Brain microvascular endothelial cell (primary cell): ENCODE measurements around the gene DCC.

ENCODE experiments used
- DNase-seq: peaks from one replicate; pipeline ENCODE4 v3.0.0-alpha.2; 2020
- H3K27ac ChIP-seq: fragments of 250-450 bp; sonication (Bioruptor Pico); 2 replicates; pipeline ENCODE4 v1.5.1; 2020; ENCODE audit warnings: mild to moderate bottlenecking, moderate library complexity
- H3K27me3 ChIP-seq: fragments of 250-450 bp; sonication (Bioruptor Pico); replicated peaks from 2 replicates; pipeline ENCODE4 v1.5.1; 2020; ENCODE audit warnings: mild to moderate bottlenecking
- H3K36me3 ChIP-seq: fragments of 250-450 bp; sonication (Bioruptor Pico); replicated peaks from 2 replicates; pipeline ENCODE4 v1.5.1; 2020; ENCODE audit warnings: mild to moderate bottlenecking
- H3K4me3 ChIP-seq: 2 replicates; pipeline ENCODE4 v1.5.1; 2011; ENCODE audit warnings: low read depth, mild to moderate bottlenecking, control low read depth, low read length, moderate library complexity
- in situ Hi-C: cut with HindIII; loops from 2 replicates; pipeline ENCODE4 v1.10.0; 2017; ENCODE audit warnings: low sequenced_read_pairs, low pct_ligation_motif_present
- TF ChIP-seq, protein P1 (sequence below): IDR thresholded peaks from 2 replicates; pipeline ENCODE4 v1.5.1; 2011; ENCODE audit warnings: low read depth, mild to moderate bottlenecking, moderate library complexity, low read length, control low read depth, inconsistent platforms; ENCODE audit errors: missing control alignments

DCC gene

DNA sequence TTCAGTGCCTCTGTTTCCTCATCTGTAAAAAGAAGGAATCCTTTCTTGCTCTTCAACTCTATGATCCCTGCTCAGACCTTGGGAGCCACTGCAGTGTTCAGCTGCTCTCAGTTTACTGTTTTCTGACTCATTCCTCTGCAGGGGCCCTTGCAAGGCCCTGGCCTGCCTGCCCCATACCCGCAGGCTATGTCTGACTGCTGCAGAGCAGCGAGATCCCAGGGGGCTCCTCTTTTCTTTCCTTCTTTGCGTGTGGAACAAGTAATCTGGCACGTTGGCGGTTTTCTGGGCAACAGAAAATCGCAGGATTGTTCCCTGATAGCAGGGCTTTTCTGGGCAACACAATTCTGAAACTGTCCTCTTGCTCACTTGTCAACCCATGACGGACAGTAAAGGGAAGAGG, 376.0 kb downstream of the DCC start:
- Histone ChIP-seq H3K4me3 (no peak overlapping the region), H3K27ac (no peak overlapping the region), H3K27me3 (no peaks in the 10 kb centered on the region), H3K36me3 (no peaks in the 10 kb centered on the region)
- TF ChIP-seq, protein P1, sequence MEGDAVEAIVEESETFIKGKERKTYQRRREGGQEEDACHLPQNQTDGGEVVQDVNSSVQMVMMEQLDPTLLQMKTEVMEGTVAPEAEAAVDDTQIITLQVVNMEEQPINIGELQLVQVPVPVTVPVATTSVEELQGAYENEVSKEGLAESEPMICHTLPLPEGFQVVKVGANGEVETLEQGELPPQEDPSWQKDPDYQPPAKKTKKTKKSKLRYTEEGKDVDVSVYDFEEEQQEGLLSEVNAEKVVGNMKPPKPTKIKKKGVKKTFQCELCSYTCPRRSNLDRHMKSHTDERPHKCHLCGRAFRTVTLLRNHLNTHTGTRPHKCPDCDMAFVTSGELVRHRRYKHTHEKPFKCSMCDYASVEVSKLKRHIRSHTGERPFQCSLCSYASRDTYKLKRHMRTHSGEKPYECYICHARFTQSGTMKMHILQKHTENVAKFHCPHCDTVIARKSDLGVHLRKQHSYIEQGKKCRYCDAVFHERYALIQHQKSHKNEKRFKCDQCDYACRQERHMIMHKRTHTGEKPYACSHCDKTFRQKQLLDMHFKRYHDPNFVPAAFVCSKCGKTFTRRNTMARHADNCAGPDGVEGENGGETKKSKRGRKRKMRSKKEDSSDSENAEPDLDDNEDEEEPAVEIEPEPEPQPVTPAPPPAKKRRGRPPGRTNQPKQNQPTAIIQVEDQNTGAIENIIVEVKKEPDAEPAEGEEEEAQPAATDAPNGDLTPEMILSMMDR, result no peak
- in situ Hi-C loops, result no loop called here
- DNase-seq, result no peak

DNA sequence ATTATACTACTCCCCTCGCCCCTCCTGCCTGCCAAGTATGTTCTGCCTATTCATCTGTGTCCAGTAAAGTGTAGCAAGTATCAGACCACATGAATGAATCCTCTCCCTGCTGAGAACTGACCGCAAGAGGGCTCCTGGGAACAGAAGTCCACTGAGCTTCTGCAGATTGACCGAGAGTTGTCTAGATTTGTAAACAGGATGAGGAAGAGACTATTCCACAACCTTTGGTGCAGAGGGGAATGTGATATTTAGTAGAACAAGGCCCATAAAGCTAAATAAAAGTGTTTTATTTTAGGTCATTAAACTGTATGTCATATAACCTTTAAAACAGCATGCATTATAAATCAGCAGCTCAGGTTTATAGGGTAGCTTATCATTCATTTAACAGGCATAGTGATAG, 377.0 kb downstream of the DCC start:
- peak; percentile 8 for DNase-seq
- TF ChIP-seq, protein P1, result peak; percentile 26
- no peak overlapping the region for H3K4me3 ChIP-seq
- no peaks in the 10 kb centered on the region for H3K27me3 ChIP-seq
- H3K27ac ChIP-seq, result no peak overlapping the region
- in situ Hi-C loops, result no loop called here
- no peaks in the 10 kb centered on the region for H3K36me3 ChIP-seq

DNA sequence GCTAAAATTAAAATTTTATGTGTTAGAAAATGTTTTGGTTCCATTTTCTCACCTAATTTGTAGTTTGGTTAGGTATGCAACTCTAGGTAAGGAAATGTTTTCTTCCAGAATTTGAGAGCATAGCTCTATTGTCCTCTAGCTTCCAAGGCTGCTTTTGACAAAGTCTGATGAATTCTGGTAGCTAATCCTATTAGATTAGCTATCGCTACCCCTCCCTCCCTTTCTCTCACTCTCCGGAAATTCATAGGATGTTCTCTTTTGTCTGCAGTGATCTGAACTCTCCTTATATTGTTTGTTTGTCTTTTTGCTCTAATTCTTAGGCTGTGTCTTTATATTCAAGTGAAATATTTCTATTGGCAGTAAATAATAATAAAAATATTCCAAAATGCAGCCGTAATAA, 382.9 kb downstream of the DCC start:
- Histone ChIP-seq H3K36me3 (no peaks in the 10 kb centered on the region), H3K4me3 (no peak overlapping the region), H3K27me3 (no peaks in the 10 kb centered on the region), H3K27ac (no peak overlapping the region)
- in situ Hi-C loops, result no loop called here
- TF ChIP-seq, protein P1, result no peak
- no peak for DNase-seq

DNA sequence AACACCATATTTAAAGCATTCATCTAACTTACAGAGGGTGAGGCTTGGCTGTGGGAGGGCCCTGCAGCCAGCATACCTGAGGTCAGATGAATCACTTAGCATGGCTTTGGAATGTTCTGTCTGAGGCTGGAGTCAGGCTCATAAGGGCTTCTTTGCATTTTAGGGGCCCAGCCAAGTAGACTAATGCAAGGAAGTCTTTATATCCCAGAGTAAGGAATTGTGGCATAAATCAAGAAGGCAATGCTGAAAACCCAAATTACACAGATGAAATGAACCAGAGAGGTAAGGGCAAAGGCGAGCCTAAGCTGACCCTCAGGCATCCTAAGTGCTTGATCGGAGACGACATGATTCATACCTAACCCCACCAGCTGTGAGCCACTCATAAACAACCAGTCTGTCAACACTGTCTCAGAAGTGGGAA, 383.6 kb downstream of the DCC start:
- in situ Hi-C loops, result no loop called here
- Histone ChIP-seq H3K27ac (no peak overlapping the region), H3K36me3 (no peaks in the 10 kb centered on the region), H3K27me3 (no peaks in the 10 kb centered on the region), H3K4me3 (no peak overlapping the region)
- TF ChIP-seq, protein P1, result no peak
- DNase-seq, result no peak

DNA sequence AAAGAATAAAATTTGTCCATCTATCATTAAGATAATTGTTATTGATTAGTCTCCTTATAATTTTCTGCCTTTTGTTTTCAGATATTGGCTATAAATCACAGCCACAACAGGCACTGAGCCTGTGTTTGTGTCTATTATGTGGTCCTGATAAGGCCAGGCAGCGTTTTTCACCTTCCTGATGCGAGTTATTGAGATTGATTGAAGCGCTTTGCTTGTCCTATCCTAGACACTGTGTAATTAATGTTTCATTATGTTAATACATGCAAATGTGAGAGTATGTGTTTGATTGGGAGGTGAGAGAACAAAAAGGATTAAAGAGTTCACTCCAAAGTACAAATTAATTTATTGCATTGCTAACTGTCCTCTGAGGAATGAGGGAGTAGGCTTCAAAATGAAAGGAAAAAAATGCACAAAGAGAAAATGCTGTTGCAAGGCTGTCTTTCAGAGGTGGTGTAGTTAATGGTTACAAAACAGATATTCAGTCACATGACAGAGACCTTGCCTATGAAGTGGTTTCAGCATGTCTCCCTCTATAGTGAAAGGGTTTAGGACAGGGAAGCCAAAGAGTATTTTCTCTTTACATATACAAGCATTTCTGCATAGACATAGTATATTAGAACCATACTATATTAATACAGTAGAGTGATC, 391.1 kb downstream of the DCC start:
- Histone ChIP-seq H3K36me3 (no peaks in the 10 kb centered on the region), H3K27ac (no peak overlapping the region), H3K27me3 (no peaks in the 10 kb centered on the region), H3K4me3 (no peak overlapping the region)
- no peak for DNase-seq
- in situ Hi-C loops, result no loop called here
- TF ChIP-seq, protein P1, result no peak

DNA sequence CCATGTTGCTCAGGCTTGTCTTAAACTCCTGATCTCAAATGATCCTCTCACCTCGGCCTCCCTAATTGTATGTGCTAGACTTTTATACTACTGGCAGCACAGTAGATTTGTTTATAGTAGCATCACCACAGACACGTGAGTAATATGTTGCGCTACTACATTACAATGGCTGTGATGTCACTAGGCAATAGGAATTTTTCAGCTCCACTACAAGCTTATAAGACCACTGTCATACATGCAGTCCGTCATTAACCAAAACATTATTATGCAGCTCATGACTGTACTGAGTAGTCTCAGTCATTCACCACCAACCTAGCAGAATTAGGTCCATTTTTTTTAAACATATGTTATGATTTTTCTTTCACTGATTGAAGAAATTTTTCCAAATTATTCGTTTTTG, 398.9 kb downstream of the DCC start:
- H3K27me3 ChIP-seq, result no peaks in the 10 kb centered on the region
- no peak overlapping the region for H3K27ac ChIP-seq
- H3K4me3 ChIP-seq, result no peak overlapping the region
- no peaks in the 10 kb centered on the region for H3K36me3 ChIP-seq
- in situ Hi-C loops, result no loop called here
- no peak for DNase-seq
- TF ChIP-seq, protein P1, result no peak
